T-helper 22 cell (primary cell): ENCODE measurements around the gene GALNT15.

ENCODE experiments used
- DNase-seq: peaks from one replicate; pipeline ENCODE4 v3.0.0-alpha.2; 2020; ENCODE audit warnings: low read depth

Gene GALNT15

GRCh38 chr3:16229681-16230080 lies 55.2 kb downstream of the GALNT15 start:
- no peak for DNase-seq

GRCh38 chr3:16231983-16232382 lies 57.5 kb downstream of the GALNT15 start:
- DNase-seq, result no peak

- no peak for DNase-seq
These were observed 59.3 kb downstream of the GALNT15 start for GRCh38 chr3:16233806-16234205.

- DNase-seq, result no peak
These were observed 59.8 kb downstream of the GALNT15 start for GRCh38 chr3:16234281-16234680.

GRCh38 chr3:16236030-16236639 lies 61.7 kb downstream of the GALNT15 start:
- no peak for DNase-seq

- DNase-seq, result no peak
These were observed 62.4 kb downstream of the GALNT15 start for GRCh38 chr3:16236856-16237393.

- no peak for DNase-seq
These were observed 64.7 kb downstream of the GALNT15 start for GRCh38 chr3:16239086-16239770.

- no peak for DNase-seq
These were observed 65.3 kb downstream of the GALNT15 start for GRCh38 chr3:16239780-16240179.

- DNase-seq, result no peak
These were observed 65.9 kb downstream of the GALNT15 start for GRCh38 chr3:16240229-16241023.

GRCh38 chr3:16241225-16241624 lies 66.7 kb downstream of the GALNT15 start:
- DNase-seq, result no peak

GRCh38 chr3:16242177-16242576 lies 67.7 kb downstream of the GALNT15 start:
- no peak for DNase-seq

- DNase-seq, result no peak
These were observed 69.4 kb downstream of the GALNT15 start for GRCh38 chr3:16243706-16244490.

GRCh38 chr3:16245609-16246008 lies 71.1 kb downstream of the GALNT15 start:
- no peak for DNase-seq

- DNase-seq, result peak; percentile 34
These were observed 73.0 kb downstream of the GALNT15 start for GRCh38 chr3:16247282-16248061.

GRCh38 chr3:16248556-16248955 lies 74.1 kb downstream of the GALNT15 start:
- DNase-seq, result no peak

GRCh38 chr3:16249336-16249735 lies 74.9 kb downstream of the GALNT15 start:
- DNase-seq, result no peak

GRCh38 chr3:16249886-16250285 lies 75.4 kb downstream of the GALNT15 start:
- DNase-seq, result no peak

- no peak for DNase-seq
These were observed 77.0 kb downstream of the GALNT15 start for GRCh38 chr3:16251316-16252085.

GRCh38 chr3:16252243-16252978 lies 77.9 kb downstream of the GALNT15 start:
- no peak for DNase-seq

- DNase-seq, result no peak
These were observed 78.5 kb downstream of the GALNT15 start for GRCh38 chr3:16252988-16253387.
